GM19372 (cell line): ENCODE measurements around the gene PLXNA3.

Experiments used
- ATAC-seq: cut with Tn5 transposase; IDR thresholded peaks from one replicate; pipeline ENCODE4 v1.9.1; 2021; ENCODE audit warnings: mild to moderate bottlenecking, low read depth, moderate library complexity; ENCODE audit not compliant: unreplicated experiment

Gene PLXNA3

GRCh38 chrX:154525606-154526490 lies 67.8 kb downstream of the PLXNA3 start:
- no peak for ATAC-seq

- no peak for ATAC-seq
Measured at GRCh38 chrX:154526901-154527675, 69.0 kb downstream of the PLXNA3 start.
